Mesenchymal stem cell (in vitro differentiated cells and primary cell): ENCODE measurements around the gene CST3.
A peak's percentile ranks its signal among the peaks of the same experiment; 100 is the strongest.

Source experiments
- DNase-seq: peaks from one replicate; pipeline ENCODE4 v3.0.0-alpha.2; 2013
- H2AFZ ChIP-seq: one replicate; pipeline ENCODE4 v1.6.1; 2013; ENCODE audit warnings: low read depth, mild to moderate bottlenecking, control low read depth, inconsistent platforms, low read length, moderate library complexity
- H2AK5ac ChIP-seq: 2 replicates; pipeline ENCODE4 v1.6.1; 2013; ENCODE audit warnings: low read length, moderate library complexity, mild to moderate bottlenecking, inconsistent platforms; ENCODE audit not compliant: severe bottlenecking
- H2BK120ac ChIP-seq: one replicate; pipeline ENCODE4 v1.6.1; 2013; ENCODE audit warnings: low read depth, mild to moderate bottlenecking, inconsistent platforms, low read length, moderate library complexity
- H2BK12ac ChIP-seq, 2 experiments: one replicate each; pipeline ENCODE4 v1.6.1; 2013; ENCODE audit warnings: inconsistent platforms in 2 of 2, low read length in 2 of 2, mild to moderate bottlenecking in 2 of 2, moderate library complexity in 2 of 2, control low read depth in 1 of 2
- H2BK15ac ChIP-seq: one replicate; pipeline ENCODE4 v1.6.1; 2013; ENCODE audit warnings: mild to moderate bottlenecking, low read depth, inconsistent platforms; ENCODE audit not compliant: poor library complexity, severe bottlenecking
- H2BK5ac ChIP-seq: 2 replicates; pipeline ENCODE4 v1.6.1; 2013; ENCODE audit warnings: low read depth, mild to moderate bottlenecking, low read length, control low read depth, inconsistent platforms; ENCODE audit not compliant: poor library complexity, severe bottlenecking
- H3K14ac ChIP-seq, 2 experiments: one replicate each; pipeline ENCODE4 v1.6.1; 2013; ENCODE audit warnings: inconsistent platforms in 2 of 2, low read length in 2 of 2, control low read depth in 1 of 2, mild to moderate bottlenecking in 1 of 2, moderate library complexity in 1 of 2
- H3K18ac ChIP-seq, 2 experiments: one replicate each; pipeline ENCODE4 v1.6.1; 2013; ENCODE audit warnings: inconsistent platforms in 2 of 2, low read length in 2 of 2, control low read depth in 1 of 2, low read depth in 1 of 2, mild to moderate bottlenecking in 1 of 2
- H3K23ac ChIP-seq, 2 experiments: one replicate each; pipeline ENCODE4 v1.6.1; 2013; ENCODE audit warnings: inconsistent platforms in 2 of 2, low read length in 2 of 2, mild to moderate bottlenecking in 2 of 2, moderate library complexity in 2 of 2, control low read depth in 1 of 2
- H3K27ac ChIP-seq: 2 replicates; pipeline ENCODE4 v1.5.1; 2013; ENCODE audit warnings: mild to moderate bottlenecking, moderate library complexity, low read length, control low read depth, inconsistent platforms; ENCODE audit not compliant: poor library complexity, severe bottlenecking
- H3K27me3 ChIP-seq, 2 experiments: 2 replicates each; pipeline versions ENCODE4 v1.6.1 to v1.7.0; 2013; ENCODE audit warnings: low read length in 2 of 2, mild to moderate bottlenecking in 2 of 2, moderate library complexity in 2 of 2, control low read depth in 1 of 2, inconsistent platforms in 1 of 2; ENCODE audit not compliant: control insufficient read depth in 1 of 2, insufficient read depth in 1 of 2
- H3K36me3 ChIP-seq, 2 experiments: 2 replicates each; pipeline versions ENCODE4 v1.6.1 to v1.7.0; 2013; ENCODE audit warnings: low read length in 2 of 2, control low read depth in 1 of 2, inconsistent platforms in 1 of 2, low read depth in 1 of 2, mild to moderate bottlenecking in 1 of 2; ENCODE audit not compliant: insufficient read depth in 2 of 2, control insufficient read depth in 1 of 2
- H3K4ac ChIP-seq, 2 experiments: one replicate each; pipeline ENCODE4 v1.6.1; 2013; ENCODE audit warnings: inconsistent platforms in 2 of 2, low read length in 2 of 2, mild to moderate bottlenecking in 2 of 2, moderate library complexity in 2 of 2, control low read depth in 1 of 2, low read depth in 1 of 2
- H3K4me1 ChIP-seq: 2 replicates; pipeline ENCODE4 v1.6.1; 2013; ENCODE audit warnings: low read depth, low read length, control low read depth; ENCODE audit not compliant: control insufficient read depth, insufficient read depth
- H3K4me2 ChIP-seq: 2 replicates; pipeline ENCODE4 v1.6.1; 2013; ENCODE audit warnings: low read length, mild to moderate bottlenecking, inconsistent platforms; ENCODE audit not compliant: poor library complexity, severe bottlenecking
- H3K4me3 ChIP-seq, 2 experiments: 2 replicates each; pipeline versions ENCODE4 v1.5.1 to v1.7.0; 2013; ENCODE audit warnings: low read length in 2 of 2, mild to moderate bottlenecking in 2 of 2, control low read depth in 1 of 2, low read depth in 1 of 2; ENCODE audit not compliant: insufficient read depth in 1 of 2
- H3K79me1 ChIP-seq: replicated peaks from 2 replicates; pipeline ENCODE4 v1.6.1; 2013; ENCODE audit warnings: mild to moderate bottlenecking, control low read depth, low read length, inconsistent platforms; ENCODE audit not compliant: poor library complexity, severe bottlenecking
- H3K9ac ChIP-seq: 2 replicates; pipeline ENCODE4 v1.7.0; 2013; ENCODE audit warnings: mild to moderate bottlenecking, low read length, moderate library complexity
- H3K9me3 ChIP-seq: 2 replicates; pipeline ENCODE4 v1.7.0; 2013; ENCODE audit warnings: mild to moderate bottlenecking, low read length; ENCODE audit not compliant: control insufficient read depth
- H4K8ac ChIP-seq: one replicate; pipeline ENCODE4 v1.6.1; 2013; ENCODE audit warnings: inconsistent platforms, mild to moderate bottlenecking, low read length, moderate library complexity
- H4K91ac ChIP-seq: one replicate; pipeline ENCODE4 v1.6.1; 2013; ENCODE audit warnings: mild to moderate bottlenecking, low read length, inconsistent platforms
- WGBS: methylation state at CpG from one replicate; pipeline ENCODE4 v1.1.7; 2013; ENCODE audit warnings: mixed read lengths; 5-methylcytosine and 5-hydroxymethylcytosine counted together

The CST3 gene

GRCh38 chr20:23649830-23650417 is 12.2 kb upstream of the CST3 start:
- Histone ChIP-seq H2AK5ac (no peak overlapping the region), H2BK5ac (no peak overlapping the region), H3K27ac (no peak overlapping the region), H2BK15ac (no peak overlapping the region), H3K23ac (no peak overlapping the region), H3K79me1 (no peaks in the 10 kb centered on the region), H2AFZ (no peak overlapping the region), H3K4me1 (peaks cover 12% of the 10 kb centered on the region), H3K4me3 (no peak overlapping the region), H3K18ac (no peak overlapping the region), H3K4me2 (no peak overlapping the region), H3K4ac (no peak overlapping the region), H2BK12ac (no peak overlapping the region), H3K14ac (no peak overlapping the region), H3K9ac (no peak overlapping the region), H3K36me3 (no peaks in the 10 kb centered on the region), H2BK120ac (no peak overlapping the region), H4K8ac (no peak overlapping the region), H3K9me3 (no peaks in the 10 kb centered on the region), H3K27me3 (no peaks in the 10 kb centered on the region), H4K91ac (no peak overlapping the region)
- 80% methylated on average over 1 of the region's 1 CpG for WGBS
- no peak for DNase-seq

- H3K4me1 ChIP-seq: peaks cover 13% of the 10 kb centered on the region
- H3K27me3 ChIP-seq: no peaks in the 10 kb centered on the region
- H3K27ac ChIP-seq: no peak overlapping the region
- H2BK5ac ChIP-seq: no peak overlapping the region
- no peak overlapping the region for H3K14ac ChIP-seq
- H4K91ac ChIP-seq: no peak overlapping the region
- H3K23ac ChIP-seq: no peak overlapping the region
- H4K8ac ChIP-seq: no peak overlapping the region
- no peak overlapping the region for H3K18ac ChIP-seq
- H3K4me2 ChIP-seq: no peak overlapping the region
- H3K4ac ChIP-seq: no peak overlapping the region
- H3K79me1 ChIP-seq: no peaks in the 10 kb centered on the region
- H3K9ac ChIP-seq: no peak overlapping the region
- WGBS: 100% methylated on average over 2 of the region's 2 CpGs
- no peaks in the 10 kb centered on the region for H3K36me3 ChIP-seq
- H2BK120ac ChIP-seq: no peak overlapping the region
- no peak overlapping the region for H2AFZ ChIP-seq
- no peaks in the 10 kb centered on the region for H3K9me3 ChIP-seq
- H2AK5ac ChIP-seq: no peak overlapping the region
- no peak overlapping the region for H3K4me3 ChIP-seq
- H2BK15ac ChIP-seq: no peak overlapping the region
- DNase-seq: no peak
- no peak overlapping the region for H2BK12ac ChIP-seq
These were observed 11.5 kb upstream of the CST3 start for GRCh38 chr20:23649242-23649641.

GRCh38 chr20:23647346-23647745 is 9.6 kb upstream of the CST3 start:
- H2AK5ac ChIP-seq: peak overlapping the region; percentile 84
- no CpG with 5 or more reads among the region's 2 CpGs for WGBS

GRCh38 chr20:23646106-23646873 is 8.5 kb upstream of the CST3 start:
- H3K23ac ChIP-seq: no peak overlapping the region
- H3K4ac ChIP-seq: no peak overlapping the region
- no peaks in the 10 kb centered on the region for H3K9me3 ChIP-seq
- H3K9ac ChIP-seq: no peak overlapping the region
- peaks cover 16% of the 10 kb centered on the region for H3K4me1 ChIP-seq
- no peak overlapping the region for H2BK15ac ChIP-seq
- no peak overlapping the region for H2BK120ac ChIP-seq
- no peak overlapping the region for H2AK5ac ChIP-seq
- H2BK5ac ChIP-seq: no peak overlapping the region
- no peaks in the 10 kb centered on the region for H3K27me3 ChIP-seq
- no peak overlapping the region for H3K14ac ChIP-seq
- H2AFZ ChIP-seq: no peak overlapping the region
- no peak overlapping the region for H4K91ac ChIP-seq
- H3K18ac ChIP-seq: no peak overlapping the region
- WGBS: 85% methylated on average over 3 of the region's 4 CpGs
- no peak overlapping the region for H3K4me2 ChIP-seq
- H2BK12ac ChIP-seq: no peak overlapping the region
- no peak overlapping the region for H3K4me3 ChIP-seq
- H3K36me3 ChIP-seq: no peaks in the 10 kb centered on the region
- DNase-seq: no peak
- no peak overlapping the region for H3K27ac ChIP-seq
- no peak overlapping the region for H4K8ac ChIP-seq
- no peaks in the 10 kb centered on the region for H3K79me1 ChIP-seq

More at GRCh38 chr20:23647346-23647745, 9.6 kb upstream of the CST3 start:
- no peak overlapping the region for H3K4ac ChIP-seq
- no peak overlapping the region for H4K91ac ChIP-seq
- H2BK15ac ChIP-seq: no peak overlapping the region
- H3K4me3 ChIP-seq: no peak overlapping the region
- no peak overlapping the region for H2BK12ac ChIP-seq
- no peak overlapping the region for H3K14ac ChIP-seq
- H2AFZ ChIP-seq: no peak overlapping the region
- H3K18ac ChIP-seq: no peak overlapping the region
- no peaks in the 10 kb centered on the region for H3K27me3 ChIP-seq
- no peaks in the 10 kb centered on the region for H3K36me3 ChIP-seq
- no peak overlapping the region for H3K23ac ChIP-seq
- no peaks in the 10 kb centered on the region for H3K9me3 ChIP-seq
- peaks cover 10% of the 10 kb centered on the region for H3K4me1 ChIP-seq
- no peak overlapping the region for H2BK5ac ChIP-seq
- H3K9ac ChIP-seq: no peak overlapping the region
- H3K79me1 ChIP-seq: no peaks in the 10 kb centered on the region
- H3K27ac ChIP-seq: no peak overlapping the region
- H4K8ac ChIP-seq: no peak overlapping the region
- no peak for DNase-seq
- no peak overlapping the region for H3K4me2 ChIP-seq
- no peak overlapping the region for H2BK120ac ChIP-seq
